Renal pelvis (tissue), 4 donors: ENCODE data around the gene ARL2BP. TPM values are rescaled to one million over a fixed set of nuclear protein-coding genes. Genes with fewer than 3 reads are reported as not detected.

Experiments
- DNase-seq: peaks from one replicate; pipeline ENCODE4 v3.0.0-alpha.2; 2013
- polyA plus RNA-seq, 3 donors: library from polyadenylated mRNA; unstranded; fragments of 120-200 nt; gene quantifications; one replicate each; pipeline ENCODE4 v1.2.1, GENCODE V29; 2013; ENCODE audit not compliant: insufficient read length in 3 of 3

The ARL2BP gene
- polyA plus RNA-seq, 3 donors: 70.7 to 71.1 (median 70.9) TPM

DNA sequence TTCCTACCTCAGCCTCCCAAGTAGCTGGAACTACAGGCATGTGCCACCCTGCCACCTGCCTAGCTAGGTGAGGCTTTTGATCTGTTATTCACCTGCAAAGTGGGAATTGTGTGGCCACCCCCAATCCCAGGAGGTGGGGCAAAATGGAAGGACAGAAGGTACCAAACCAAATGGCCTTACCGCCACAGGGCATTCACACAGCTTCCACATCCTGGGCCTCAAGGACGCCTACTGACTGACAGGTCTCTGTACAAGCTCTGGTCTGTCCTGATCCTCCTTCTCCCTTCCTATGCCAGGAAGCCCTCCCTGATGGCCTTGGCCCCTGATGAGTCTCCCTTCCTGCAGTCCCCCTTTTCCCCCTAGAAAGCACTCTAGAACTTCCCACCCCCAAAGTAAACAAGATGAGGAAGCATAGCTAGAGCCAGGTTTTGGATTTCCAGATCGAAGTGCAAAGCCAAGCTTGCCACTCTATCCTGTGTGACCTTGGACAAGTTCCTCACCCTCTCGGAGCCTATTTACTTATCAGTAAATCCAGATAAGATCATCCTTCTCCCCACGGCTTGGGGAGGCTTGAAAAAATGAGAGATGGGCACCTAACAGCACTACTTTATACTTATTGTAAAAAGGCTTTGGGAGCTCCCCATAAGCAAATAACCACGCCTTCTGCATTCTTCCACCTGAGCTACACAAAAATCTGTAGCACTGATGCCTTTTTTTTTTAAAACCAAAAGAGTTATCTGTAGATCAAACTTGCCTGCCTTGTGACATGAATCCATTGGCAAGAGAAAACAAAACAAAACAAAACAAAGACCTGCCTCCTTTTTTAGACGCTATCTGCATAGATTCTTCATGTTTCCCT, 35.0 kb downstream of the ARL2BP start:
- no peak for DNase-seq

DNA sequence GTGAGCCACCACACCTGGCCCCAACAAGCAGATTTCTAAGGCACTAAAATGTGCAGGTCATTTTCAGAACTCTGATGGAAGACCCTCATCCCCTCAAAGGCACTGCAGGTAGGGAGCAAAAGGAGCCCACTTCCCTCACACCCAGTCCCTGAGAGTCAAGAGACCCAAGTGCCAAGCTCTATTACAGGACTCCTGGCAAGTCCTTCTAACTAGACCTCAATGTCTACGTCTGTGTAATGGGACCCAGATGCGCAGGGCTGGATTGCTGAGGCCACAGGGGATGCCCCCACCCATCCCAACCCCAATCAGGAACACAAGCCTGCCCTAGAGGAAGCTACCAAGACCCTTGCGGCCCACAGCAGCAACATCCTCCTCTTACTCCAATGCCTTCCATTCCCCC, 36.7 kb downstream of the ARL2BP start:
- DNase-seq: no peak

DNA sequence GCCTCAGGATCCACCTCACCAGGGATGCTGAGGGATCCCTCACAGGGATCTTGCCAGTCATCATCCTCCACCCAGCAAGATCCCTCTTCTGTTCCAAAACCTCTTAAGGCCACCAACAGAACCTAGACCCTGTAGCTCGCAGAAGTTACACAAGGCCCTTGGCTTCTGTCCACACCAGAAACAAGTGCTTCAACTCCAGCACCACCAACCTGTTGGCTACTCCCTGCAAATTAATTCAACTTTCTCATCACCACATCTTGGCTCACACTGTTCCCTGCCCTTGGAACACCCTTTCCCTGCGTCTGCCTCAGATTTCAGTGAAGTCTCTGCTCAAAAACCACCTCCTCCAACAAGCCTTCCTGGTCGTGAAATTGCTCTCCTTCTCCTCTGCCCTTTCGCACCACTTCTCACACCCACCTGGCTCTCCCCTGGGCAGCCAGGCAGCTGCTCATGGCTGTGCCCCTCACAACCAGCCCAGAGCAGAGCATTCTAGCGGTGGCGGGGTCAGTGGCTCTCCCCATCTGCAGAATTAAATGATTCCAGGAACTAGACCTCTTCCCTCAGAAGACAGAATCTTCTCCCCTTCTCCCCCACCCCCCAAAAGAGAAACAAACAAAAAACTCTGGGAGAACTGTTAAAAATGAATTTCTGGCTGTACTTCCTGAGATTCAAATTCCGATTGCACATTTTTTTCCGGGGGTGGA, 37.6 kb downstream of the ARL2BP start:
- no peak for DNase-seq

DNA sequence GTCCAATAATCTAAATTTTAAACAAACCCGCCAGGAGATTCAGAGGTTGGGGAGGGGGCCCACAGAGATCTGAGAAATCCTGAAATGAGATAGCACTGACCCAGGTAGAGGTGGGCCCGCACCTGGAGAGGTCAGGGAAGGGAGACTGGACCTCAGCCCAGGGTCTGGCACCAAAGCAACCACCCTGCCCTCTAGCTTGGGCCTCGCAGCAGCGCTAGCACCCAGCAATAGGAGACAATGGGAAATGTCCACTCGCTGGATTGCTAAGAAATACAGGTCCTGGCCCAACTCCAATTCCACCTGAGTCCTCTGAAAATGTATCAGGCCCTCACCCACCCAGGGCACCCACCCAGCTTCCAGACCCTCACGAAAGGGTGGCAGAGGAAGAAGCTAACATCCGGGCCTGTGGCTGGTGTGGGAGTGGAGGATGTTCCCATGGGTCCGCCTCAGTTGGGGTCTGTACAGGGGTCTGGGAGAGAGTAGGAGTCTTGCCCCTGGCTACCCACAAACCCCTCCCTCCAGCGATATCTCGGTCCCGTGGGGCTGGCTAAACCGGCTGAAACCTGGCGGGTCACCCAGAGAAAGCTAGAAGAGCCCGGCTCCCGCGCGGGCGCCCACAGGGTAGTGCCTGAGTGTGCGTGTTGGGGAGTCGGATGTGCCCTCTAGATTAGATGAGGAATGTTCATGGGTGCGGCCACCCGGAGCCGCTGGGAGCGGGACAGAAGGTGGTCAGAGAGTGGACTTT, 38.3 kb downstream of the ARL2BP start:
- DNase-seq: no peak

DNA sequence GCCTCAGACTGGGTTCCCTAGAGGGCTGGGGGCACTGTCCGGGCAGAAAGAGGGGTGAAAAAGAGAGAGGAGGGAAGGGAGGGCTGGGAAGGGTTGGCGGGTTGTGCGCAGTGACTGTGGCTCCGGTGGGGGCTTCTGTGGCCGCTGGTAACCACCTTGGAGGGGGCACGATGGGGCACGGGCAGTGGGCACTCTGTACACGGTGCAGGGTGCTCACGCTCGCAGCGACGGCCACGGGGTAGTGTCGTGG, 38.8 kb downstream of the ARL2BP start:
- no peak for DNase-seq

DNA sequence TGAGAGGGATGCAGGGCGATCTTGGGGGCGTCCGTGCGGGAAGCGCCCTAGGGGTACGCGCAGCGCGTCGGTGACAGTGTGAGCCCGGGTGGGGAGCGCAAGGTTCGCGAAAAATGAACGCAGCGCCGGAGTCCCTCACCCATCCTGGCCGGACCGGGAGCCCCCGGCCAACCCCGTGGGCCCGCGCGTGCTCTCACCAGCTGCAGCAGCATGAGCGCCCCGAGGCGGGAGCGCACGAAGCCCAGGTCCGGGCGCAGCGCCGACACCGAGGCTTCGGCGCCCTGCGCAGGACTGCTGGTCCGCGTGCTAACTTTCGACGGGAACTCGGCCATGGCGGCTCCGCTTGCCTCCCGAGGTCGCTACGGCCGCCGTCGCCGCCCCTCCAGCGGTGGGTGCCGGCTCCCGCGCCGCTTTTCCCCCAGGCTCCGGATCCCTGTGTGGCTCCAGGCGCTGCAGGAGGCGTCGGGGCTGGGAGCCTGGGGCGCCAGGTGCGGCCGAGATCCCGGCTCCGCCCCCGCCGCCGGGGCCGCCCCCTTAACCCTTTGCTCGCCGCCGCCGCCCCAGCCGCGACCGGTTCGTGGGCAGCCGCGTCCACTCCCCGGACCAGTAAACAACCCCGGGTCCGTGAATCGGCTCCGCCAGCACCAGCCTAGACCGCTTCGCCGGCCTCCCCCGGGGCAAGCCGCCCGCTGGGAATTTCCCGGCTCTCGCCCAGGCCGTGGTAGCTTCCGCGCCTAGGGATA, 39.3 kb downstream of the ARL2BP start, which contains the start of gene PLLP:
Gene PLLP, minus strand, starts transcription at position 464 of the 743 bp plus-strand sequence. Its CDS starts 132 bp downstream, at position 332.
- no peak for DNase-seq

DNA sequence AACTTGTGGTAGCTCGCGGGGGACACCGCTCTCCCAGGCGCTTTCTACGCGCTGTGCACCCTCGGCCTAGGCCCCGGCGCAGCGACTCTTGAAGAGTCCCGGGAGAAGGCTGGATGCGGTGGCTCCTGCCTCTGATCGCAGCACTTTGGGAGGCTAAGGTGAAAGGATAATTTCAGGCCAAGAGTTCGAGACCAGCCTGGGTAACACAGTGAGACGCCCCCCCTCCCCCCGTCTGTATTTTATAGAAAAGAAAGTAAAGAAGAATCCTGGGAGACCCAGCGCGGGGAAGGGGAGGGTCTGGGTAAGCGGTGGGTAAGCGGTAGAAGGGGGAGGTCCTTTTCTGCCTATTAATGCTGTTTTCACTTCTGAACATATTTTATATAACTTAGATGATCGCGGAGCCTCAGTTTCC, 39.9 kb downstream of the ARL2BP start:
- no peak for DNase-seq

DNA sequence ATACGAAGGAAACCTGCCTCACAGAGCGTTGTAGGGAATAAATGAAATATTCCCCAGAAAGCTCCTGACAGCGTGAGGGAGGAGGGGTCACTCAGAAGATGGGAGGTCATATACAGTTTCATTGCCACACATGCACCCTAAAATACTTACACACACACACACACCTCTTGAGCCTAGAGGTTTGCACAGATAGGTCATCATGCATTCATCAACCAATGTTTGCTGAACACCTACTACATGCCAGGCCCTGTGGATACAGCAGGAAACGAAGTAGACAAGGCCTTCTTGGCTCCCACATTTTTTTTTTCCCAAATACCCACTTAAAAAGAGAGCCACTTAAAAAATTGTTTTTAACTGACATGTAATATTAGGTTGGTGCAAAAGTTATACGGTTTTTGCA, 40.3 kb downstream of the ARL2BP start:
- DNase-seq: no peak

DNA sequence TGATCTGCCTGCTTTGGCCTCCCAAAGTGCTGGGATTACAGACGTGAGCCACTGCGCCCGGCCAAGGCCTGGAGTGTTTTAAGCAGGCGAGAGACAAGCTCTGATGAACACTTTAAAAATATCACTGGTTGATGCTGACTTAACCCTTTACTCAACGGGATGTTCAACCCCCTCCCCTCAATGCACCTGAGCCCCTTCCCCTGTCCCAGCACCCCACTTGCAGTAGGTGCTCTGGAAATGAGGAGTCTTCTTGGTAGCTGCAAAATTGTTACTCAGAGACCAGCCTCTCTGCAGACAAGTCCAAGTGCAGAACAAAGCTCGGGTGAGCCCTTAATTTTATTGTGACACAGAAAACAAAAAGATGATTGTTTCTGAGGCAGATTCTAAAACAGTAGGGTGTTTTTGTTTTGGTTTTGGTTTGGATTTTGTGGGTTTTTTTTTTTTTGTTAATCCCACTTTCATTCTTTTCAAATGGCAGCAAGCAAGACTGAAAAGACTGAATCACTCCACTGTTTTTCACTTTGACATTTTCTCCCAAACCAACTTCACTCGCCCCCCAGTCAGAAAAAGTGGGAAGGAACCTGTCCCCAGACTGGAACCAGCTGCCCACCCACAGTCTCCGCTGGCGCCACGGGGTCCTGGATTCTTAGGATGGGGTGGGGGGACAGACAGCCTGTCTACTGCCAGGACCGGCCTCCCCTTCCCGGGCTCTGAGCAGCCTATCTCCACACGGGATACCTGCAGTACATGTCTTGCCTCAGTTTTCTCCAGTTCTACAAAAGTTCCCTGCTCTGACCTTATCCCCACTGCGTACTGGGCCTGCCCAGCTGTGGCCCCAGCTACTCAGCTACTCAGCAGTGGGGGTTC, 44.6 kb downstream of the ARL2BP start:
- DNase-seq: no peak

DNA sequence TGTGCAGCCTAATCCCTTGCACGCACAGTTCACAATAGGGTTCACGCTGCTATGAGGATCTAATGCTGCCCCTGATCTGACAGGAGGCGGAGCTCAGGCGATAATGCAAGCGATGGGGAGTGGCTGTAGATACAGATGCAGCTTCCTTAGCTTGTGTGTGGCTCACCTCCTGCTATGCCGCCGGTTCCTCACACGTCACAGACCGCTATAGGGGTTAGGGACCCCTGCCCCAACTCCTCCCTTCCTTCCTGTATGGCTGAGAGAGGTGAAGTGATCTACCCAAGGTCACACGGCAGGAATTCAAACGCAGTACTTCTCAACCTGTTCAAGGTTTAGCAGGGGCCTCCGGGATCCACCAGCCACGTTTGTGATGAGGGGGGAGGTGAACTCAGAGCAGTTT, 52.8 kb downstream of the ARL2BP start:
- DNase-seq: no peak

DNA sequence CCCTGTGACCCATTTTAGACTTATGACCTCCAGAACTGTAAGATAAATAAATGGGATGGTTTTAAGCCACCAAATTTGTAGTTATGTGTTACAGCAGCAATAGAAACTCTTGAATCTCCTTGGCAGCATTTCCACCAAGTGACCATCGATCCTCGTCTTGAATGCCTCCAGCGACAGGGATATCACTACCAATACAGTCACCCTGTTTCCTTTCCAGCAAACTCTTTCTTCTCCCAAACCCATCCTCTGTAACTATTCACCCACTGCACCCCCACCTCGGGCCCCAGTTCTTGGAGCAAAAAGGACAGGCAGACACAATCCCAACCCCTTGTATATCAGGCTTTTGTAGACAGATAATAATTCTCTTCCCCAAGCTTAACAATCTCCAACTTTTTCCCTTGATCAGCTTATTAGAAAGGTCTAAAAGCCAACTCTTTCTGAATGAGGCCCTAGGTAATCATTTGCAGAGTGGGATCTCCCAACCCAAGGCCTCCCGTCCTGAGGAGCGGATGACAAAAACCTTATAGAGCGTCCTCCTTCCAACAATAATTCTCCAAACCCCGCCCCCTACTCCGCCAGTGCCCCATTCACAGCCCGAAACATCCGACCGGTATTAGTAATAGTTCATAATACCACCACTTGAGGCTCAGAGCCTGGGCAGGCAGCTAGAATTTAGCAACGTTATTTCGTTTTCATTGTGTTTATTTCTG, 54.1 kb downstream of the ARL2BP start:
- DNase-seq: no peak

DNA sequence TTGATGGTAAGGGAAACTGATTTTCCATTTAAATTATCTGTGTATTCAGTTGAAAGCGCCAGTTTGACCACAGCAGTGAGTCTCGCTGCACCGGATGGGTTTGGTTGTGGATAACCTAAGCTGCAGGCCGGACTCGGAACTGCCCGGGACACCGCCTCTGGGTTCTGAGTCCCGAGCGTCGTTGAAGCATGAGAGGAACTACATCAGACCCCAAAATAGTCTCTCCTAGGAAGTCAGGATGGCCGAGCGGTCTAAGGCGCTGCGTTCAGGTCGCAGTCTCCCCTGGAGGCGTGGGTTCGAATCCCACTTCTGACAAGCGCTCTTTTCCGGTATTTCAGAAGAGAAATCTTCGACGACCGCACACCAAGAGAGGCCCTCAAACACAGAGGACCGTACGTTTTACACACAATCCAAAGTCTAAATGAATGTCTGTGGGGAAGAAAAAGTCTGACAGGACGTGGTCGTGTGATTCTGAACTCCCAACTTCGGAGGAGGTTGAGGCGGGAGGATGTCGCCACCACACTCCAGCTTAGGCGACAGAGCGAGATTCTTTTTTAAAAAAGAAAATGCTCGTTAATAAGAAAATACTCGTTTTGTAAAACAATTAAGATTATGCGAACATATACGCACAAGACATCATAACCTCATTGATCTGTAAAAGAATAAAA, 54.8 kb downstream of the ARL2BP start:
- peak; percentile 89 for DNase-seq

DNA sequence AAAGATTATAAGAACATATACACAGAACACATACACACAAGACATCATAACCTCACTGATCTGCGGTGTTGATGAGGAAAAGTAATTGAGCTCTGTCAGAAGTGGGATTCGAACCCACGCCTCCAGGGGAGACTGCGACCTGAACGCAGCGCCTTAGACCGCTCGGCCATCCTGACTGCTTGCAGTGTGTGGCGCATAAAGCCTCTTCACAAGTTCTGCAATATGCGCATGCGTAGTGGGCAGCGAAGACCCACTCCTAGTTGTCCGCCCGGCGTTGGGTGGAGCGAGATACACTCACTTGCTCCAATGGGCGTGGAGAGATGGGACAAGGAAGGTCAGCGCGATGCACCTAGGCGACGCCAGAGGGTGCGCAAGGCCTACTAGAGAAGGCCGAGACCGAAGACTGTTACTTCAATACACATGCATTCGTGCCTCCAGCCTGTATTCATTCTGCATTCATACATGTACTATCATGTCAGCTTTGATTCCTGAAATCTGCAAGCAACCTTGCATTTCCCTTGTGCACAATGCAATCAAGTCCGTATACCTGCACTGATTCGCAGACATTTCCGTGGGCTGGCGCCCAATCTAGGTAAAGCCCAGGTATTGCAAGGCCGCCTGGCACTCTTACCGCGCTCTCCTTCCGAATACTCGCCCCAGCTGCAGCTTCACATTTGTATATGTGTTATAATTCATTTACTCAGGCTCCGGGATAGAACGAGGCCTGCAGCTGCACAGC, 55.5 kb downstream of the ARL2BP start:
- peak; percentile 99 for DNase-seq

DNA sequence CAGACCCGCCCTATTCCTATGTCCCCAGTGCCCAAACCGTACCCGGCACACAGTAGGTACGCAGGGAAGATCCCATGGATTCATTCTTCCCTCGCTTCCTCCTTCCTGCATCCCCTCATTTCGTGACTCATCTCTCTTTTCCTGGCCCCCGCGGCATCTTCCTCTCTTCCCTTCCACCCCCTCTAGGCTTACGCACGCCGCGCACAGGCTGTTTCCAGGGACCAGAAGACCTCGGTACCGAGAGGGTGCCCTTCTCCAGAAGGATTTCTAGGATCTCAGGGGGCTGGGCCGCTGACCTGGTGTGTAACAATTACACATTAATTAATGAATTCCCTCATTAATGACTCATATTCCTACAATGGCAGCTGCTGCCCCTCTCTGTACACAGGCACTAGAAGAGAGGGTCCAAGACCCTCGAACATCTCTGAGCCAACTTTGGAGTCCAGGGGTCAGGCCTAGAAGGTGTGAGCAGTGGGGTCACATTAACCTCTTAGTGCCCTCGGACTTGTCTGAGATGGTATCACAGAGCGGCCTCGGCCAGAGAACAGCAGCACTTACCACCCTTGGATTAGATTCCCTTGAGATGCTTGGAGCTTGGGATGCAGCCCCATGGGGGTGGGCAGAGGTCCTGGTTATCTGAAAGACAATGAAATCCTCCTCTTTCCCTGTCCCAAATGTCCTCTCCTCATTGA, 56.2 kb downstream of the ARL2BP start:
- no peak for DNase-seq
